HepG2 (cell line): ENCODE measurements around the gene NSUN5. TPM values are rescaled to one million over a fixed set of nuclear protein-coding genes. Genes with fewer than 3 reads are reported as not detected.

Experiments
- ATAC-seq: fragments of 200-7000 bp; cut with Tn5 transposase; 3 replicates; pipeline ENCODE4 v1.9.1; 2020; ENCODE audit warnings: mild to moderate bottlenecking, moderate library complexity
- BruUV-seq: library from RNA; stranded (reverse); fragments of 400-500 nt; replicated peaks from 2 replicates; lab custom pipeline; 2021; lab: Mats Ljungman, UMichigan
- CTCF ChIA-PET: fragments of 300-600 bp; formaldehyde crosslinking; extraction: SDS; loops from one replicate; lab custom pipeline; 2021; ENCODE audit warnings: low total read pairs, inconsistent platforms, low intra/inter-chr PET ratio; lab: Yijun Ruan, JAX
- POLR2A ChIA-PET: fragments of 350-600 bp; sonication (Branson Sonifier 250); formaldehyde crosslinking; loops from one replicate; lab custom pipeline; 2020; ENCODE audit warnings: antibody characterized with exemption, inconsistent platforms; lab: Yijun Ruan, JAX
- DNase-seq: peaks from one replicate; pipeline ENCODE4 v3.0.0-alpha.2; 2015; ENCODE audit warnings: low spot score
- FAIRE-seq: peaks from 3 replicates; lab custom pipeline; 2011; peaks lifted over from hg19 to GRCh38; lab: Jason Lieb, UNC
- H2AFZ ChIP-seq: one replicate; pipeline ENCODE4 v1.6.1; 2011; ENCODE audit warnings: low read length, inconsistent platforms
- H3K27ac ChIP-seq: fragments of 300-600 bp; 3 replicates; pipeline ENCODE4 v1.8.0; 2011; ENCODE audit warnings: mixed run types, mild to moderate bottlenecking, mixed read lengths, low read length, inconsistent platforms; ENCODE audit not compliant: insufficient read depth; ENCODE audit errors: extremely low read length
- H3K27me3 ChIP-seq, 2 experiments: fragments of 200-600 bp in 1 of 2; 2 replicates in 1 of 2; 3 replicates in 1 of 2; pipeline versions ENCODE4 v1.6.0 to v1.8.0; 2011; ENCODE audit warnings: low read length in 2 of 2, mild to moderate bottlenecking in 2 of 2, moderate library complexity in 2 of 2, inconsistent platforms in 1 of 2; ENCODE audit not compliant: insufficient read depth in 2 of 2, control insufficient read depth in 1 of 2
- H3K36me3 ChIP-seq, 2 experiments: fragments of 200-600 bp in 1 of 2; replicated peaks in 1 of 2; 2 replicates in 1 of 2; 3 replicates in 1 of 2; pipeline versions ENCODE4 v1.5.1 to v1.8.0; 2011; ENCODE audit warnings: low read length in 2 of 2, inconsistent platforms in 1 of 2; ENCODE audit not compliant: insufficient read depth in 2 of 2, control insufficient read depth in 1 of 2
- H3K4me1 ChIP-seq: 2 replicates; pipeline ENCODE4 v1.5.1; 2012; ENCODE audit warnings: low read length, inconsistent platforms; ENCODE audit not compliant: insufficient read depth
- H3K4me2 ChIP-seq: 2 replicates; pipeline ENCODE4 v1.6.0; 2011; ENCODE audit warnings: low read depth, low read length, inconsistent platforms
- H3K4me3 ChIP-seq, 3 experiments: fragments of 200-600 bp in 1 of 3; sonication (generic), shearing (Covaris generic) in 1 of 3; replicated peaks in 1 of 3; 2 replicates each; pipeline ENCODE4 v1.5.1; 2011 to 2016; ENCODE audit warnings: low read length in 3 of 3, inconsistent platforms in 2 of 3, low read depth in 2 of 3, mild to moderate bottlenecking in 2 of 3, control low read depth in 1 of 3, mixed read lengths in 1 of 3; ENCODE audit not compliant: insufficient read depth in 1 of 3
- H3K79me2 ChIP-seq: one replicate; pipeline ENCODE4 v1.6.1; 2011; ENCODE audit warnings: low read length, inconsistent platforms; ENCODE audit not compliant: insufficient read depth
- H3K9ac ChIP-seq: 2 replicates; pipeline ENCODE4 v1.6.0; 2011; ENCODE audit warnings: mild to moderate bottlenecking, low read depth, low read length, inconsistent platforms; ENCODE audit not compliant: insufficient read depth
- H3K9me3 ChIP-seq: 2 replicates; pipeline ENCODE4 v1.5.1; 2012; ENCODE audit warnings: mild to moderate bottlenecking, low read length
- H4K20me1 ChIP-seq: 2 replicates; pipeline ENCODE4 v1.6.0; 2011; ENCODE audit warnings: inconsistent platforms, mild to moderate bottlenecking, low read length, moderate library complexity; ENCODE audit not compliant: insufficient read depth
- CEBPB ChIP-seq: IDR thresholded peaks from 2 replicates; pipeline ENCODE4 v1.6.1; 2011; ENCODE audit warnings: low read depth, low read length, improper control_type of control experiment, borderline replicate concordance
- CREM ChIP-seq, 2 experiments: sonication (generic) in 1 of 2; formaldehyde crosslinking in 1 of 2; IDR thresholded peaks; 2 replicates each; pipeline versions ENCODE4 v1.4.0 to v1.6.1; 2016 to 2020; ENCODE audit warnings: antibody characterized with exemption in 1 of 2, mild to moderate bottlenecking in 1 of 2, missing genetic modification reagents in 1 of 2
- ERF ChIP-seq: IDR thresholded peaks from 2 replicates; pipeline ENCODE4 v1.6.1; 2018; ENCODE audit warnings: missing biosample characterization, missing genetic modification reagents
- MXD4 ChIP-seq: IDR thresholded peaks from 2 replicates; pipeline ENCODE4 v1.6.1; 2016; ENCODE audit warnings: mild to moderate bottlenecking, missing biosample characterization, missing genetic modification reagents
- NFIB ChIP-seq: sonication (generic); formaldehyde crosslinking; IDR thresholded peaks from 2 replicates; pipeline ENCODE4 v1.9.0; 2021; ENCODE audit warnings: missing genetic modification reagents, mild to moderate bottlenecking, borderline replicate concordance
- ZIK1 ChIP-seq: sonication (generic); formaldehyde crosslinking; IDR thresholded peaks from 2 replicates; pipeline ENCODE4 v1.5.0; 2020; ENCODE audit warnings: mild to moderate bottlenecking, low read depth, missing genetic modification reagents, borderline replicate concordance
- ZNF367 ChIP-seq: sonication (generic); formaldehyde crosslinking; IDR thresholded peaks from 2 replicates; pipeline ENCODE4 v1.4.0; 2020; ENCODE audit warnings: missing genetic modification reagents, borderline replicate concordance
- WGBS: methylation state at CpG from one replicate; pipeline ENCODE4 v1.1.6; 2017; ENCODE audit warnings: low lambda C conversion rate; 5-methylcytosine and 5-hydroxymethylcytosine counted together
- in situ Hi-C: cut with HindIII; loops from 2 replicates; pipeline ENCODE4 v1.10.0; 2017; ENCODE audit warnings: low pct_unique_long_range_greater_than_20kb; ENCODE audit not compliant: extremely low pct_ligation_motif_present
- intact Hi-C: fragments of 100-400 bp; cut with micrococcal nuclease; formaldehyde crosslinking; loops from one replicate; pipeline ENCODE4 v1.10.0; 2022; ENCODE audit not compliant: unreplicated experiment
- polyA plus RNA-seq, 8 experiments: library from polyadenylated mRNA; depleted of rRNA in 3 of 8; stranded (reverse) in 7 of 8; unstranded in 1 of 8; fragments of >200 nt; fragmentation: Illumina TruSeq in 4 of 8; extraction: Trizol in 4 of 8; gene quantifications; 2 replicates each; pipeline versions ENCODE4 v1.2.1 to v1.2.3, GENCODE V29; 2011 to 2016; ENCODE audit warnings: low read depth in 4 of 8, missing spikeins in 1 of 8, mixed read lengths in 1 of 8; ENCODE audit not compliant: insufficient read depth in 1 of 8
- total RNA-seq, 5 experiments: library from RNA; depleted of rRNA; stranded (reverse); fragments of >200 nt; fragmentation: Illumina TruSeq; extraction: Trizol; gene quantifications; 2 replicates each; pipeline ENCODE4 v1.2.3, GENCODE V29; 2016; ENCODE audit warnings: low read depth in 1 of 5
- TF ChIP-seq, protein P1 (sequence below): IDR thresholded peaks from 2 replicates; pipeline ENCODE4 v1.6.1; 2016; ENCODE audit warnings: mild to moderate bottlenecking

The NSUN5 gene
- total and polyA plus RNA-seq, 2 of the 13 experiments (the other 11 are each of a cell fraction or from before 2014, with no cell fraction given) = 19.9 to 35.8 TPM

GRCh38 chr7:73356159-73356558 lies 47.5 kb upstream of the NSUN5 start:
- POLR2A ChIA-PET = no interaction called here

GRCh38 chr7:73354821-73355220 lies 46.2 kb upstream of the NSUN5 start:
- H3K79me2 ChIP-seq = no peaks in the 10 kb centered on the region
- BruUV-seq = no TSS peak
- POLR2A ChIA-PET = interaction anchor here (2.2 kb wide), 1 partner anchor 9 kb away, joined by 7 read pairs; no protein-coding TSS in a partner anchor
- no peaks in the 10 kb centered on the region for H3K36me3 ChIP-seq
- ATAC-seq = no peak
- H3K27me3 ChIP-seq = peaks cover 8 to 18% of the 10 kb centered on the region in 2 experiments
- H3K4me1 ChIP-seq = peaks cover 77% of the 10 kb centered on the region
- H3K4me2 ChIP-seq = no peak overlapping the region
- no peak overlapping the region for H3K4me3 ChIP-seq
- DNase-seq = no peak
- H4K20me1 ChIP-seq = no peaks in the 10 kb centered on the region
- intact Hi-C loops (no loop called here), in situ Hi-C loops (no loop called here)
- H2AFZ ChIP-seq = no peak overlapping the region
- H3K27ac ChIP-seq = no peak overlapping the region
- no peak overlapping the region for H3K9ac ChIP-seq
- CTCF ChIA-PET = no interaction called here
- H3K9me3 ChIP-seq = no peaks in the 10 kb centered on the region
- WGBS = 70% methylated on average over 17 of the region's 17 CpGs
- no peak for TF ChIP-seq MXD4
- TF ChIP-seq CEBPB = 0 out of 2 replicates have a peak, but pooled peaks have one; percentile 5
- no peak for TF ChIP-seq ERF (CRISPR knock-in tag)
- FAIRE-seq = no peak

More at GRCh38 chr7:73356159-73356558, 47.5 kb upstream of the NSUN5 start:
- intact Hi-C loops (no loop called here), in situ Hi-C loops (no loop called here)
- BruUV-seq = no TSS peak
- H3K9me3 ChIP-seq = no peaks in the 10 kb centered on the region
- FAIRE-seq (no peak), DNase-seq (no peak), ATAC-seq (no peak; the same call in 2 of the 3 replicates)
- no peak overlapping the region for H3K27ac ChIP-seq
- H3K4me1 ChIP-seq = peaks cover 72% of the 10 kb centered on the region
- H4K20me1 ChIP-seq = no peaks in the 10 kb centered on the region
- peaks cover 6 to 19% of the 10 kb centered on the region in 2 experiments for H3K27me3 ChIP-seq
- no peak overlapping the region for H3K9ac ChIP-seq
- 37% methylated on average over 5 of the region's 5 CpGs for WGBS
- CTCF ChIA-PET = no interaction called here
- no peak overlapping the region for H3K4me3 ChIP-seq
- H3K79me2 ChIP-seq = no peaks in the 10 kb centered on the region
- H3K4me2 ChIP-seq = no peak overlapping the region
- no peaks in the 10 kb centered on the region for H3K36me3 ChIP-seq
- TF ChIP-seq ZIK1 (CRISPR knock-in tag) (no peak), NFIB (CRISPR knock-in tag) (no peak), CREM (IDR thresholded peaks at IDR 0.05) (no peak), CREM (CRISPR knock-in tag; IDR thresholded peaks at IDR 0.05) (no peak), ZNF367 (CRISPR knock-in tag) (no peak)
- TF ChIP-seq, protein P1, sequence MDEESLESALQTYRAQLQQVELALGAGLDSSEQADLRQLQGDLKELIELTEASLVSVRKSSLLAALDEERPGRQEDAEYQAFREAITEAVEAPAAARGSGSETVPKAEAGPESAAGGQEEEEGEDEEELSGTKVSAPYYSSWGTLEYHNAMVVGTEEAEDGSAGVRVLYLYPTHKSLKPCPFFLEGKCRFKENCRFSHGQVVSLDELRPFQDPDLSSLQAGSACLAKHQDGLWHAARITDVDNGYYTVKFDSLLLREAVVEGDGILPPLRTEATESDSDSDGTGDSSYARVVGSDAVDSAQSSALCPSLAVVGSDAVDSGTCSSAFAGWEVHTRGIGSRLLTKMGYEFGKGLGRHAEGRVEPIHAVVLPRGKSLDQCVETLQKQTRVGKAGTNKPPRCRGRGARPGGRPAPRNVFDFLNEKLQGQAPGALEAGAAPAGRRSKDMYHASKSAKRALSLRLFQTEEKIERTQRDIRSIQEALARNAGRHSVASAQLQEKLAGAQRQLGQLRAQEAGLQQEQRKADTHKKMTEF (CRISPR knock-in tag) = no peak
- H2AFZ ChIP-seq = no peak overlapping the region
